A204.1 (cell line): ENCODE measurements around the gene NTSR2.

ENCODE experiments used
- FAIRE-seq: peaks from 2 replicates; lab custom pipeline; 2012; peaks lifted over from hg19 to GRCh38; lab: Jason Lieb, UNC

The NTSR2 gene

DNA sequence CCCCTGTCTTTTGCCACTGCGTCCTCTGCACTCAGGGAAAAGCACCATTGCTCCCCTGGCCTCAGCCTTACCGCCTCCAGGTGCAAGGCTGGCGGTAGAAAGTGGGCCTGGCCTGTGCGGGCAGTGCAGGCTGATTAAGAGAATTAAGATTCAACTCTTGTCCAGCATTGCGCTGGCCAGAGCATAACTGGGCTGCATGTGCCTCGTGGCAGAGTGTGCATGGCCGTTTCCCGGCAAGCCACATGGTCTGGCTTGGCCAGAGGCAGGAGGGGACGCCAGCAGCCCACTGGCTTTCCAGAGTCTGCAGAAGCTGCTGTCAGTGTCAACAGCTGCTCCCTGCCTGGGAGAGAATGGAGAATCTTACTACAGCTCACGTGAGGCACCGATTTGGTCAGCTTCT lies 12.3 kb downstream of the NTSR2 start:
- no peak for FAIRE-seq

DNA sequence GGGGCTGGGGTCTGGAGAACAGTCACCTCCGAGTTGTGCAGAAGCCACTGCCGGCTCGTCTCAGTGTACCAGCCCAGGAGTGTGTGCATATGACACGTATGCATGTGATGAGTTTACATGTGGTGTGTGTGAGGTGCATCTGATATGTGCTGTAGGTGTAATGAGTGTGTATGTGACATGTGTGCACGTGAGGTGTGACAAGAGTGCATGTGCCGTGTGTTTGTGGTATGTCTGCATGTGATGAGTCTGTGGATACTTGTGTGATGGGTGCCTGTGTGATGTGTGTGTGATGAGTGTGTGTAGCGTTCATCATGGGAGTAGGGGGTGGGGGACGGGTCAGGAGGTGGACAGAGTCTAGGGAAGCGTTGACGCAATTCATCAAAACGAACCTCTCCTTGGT lies 12.8 kb downstream of the NTSR2 start:
- FAIRE-seq = no peak

DNA sequence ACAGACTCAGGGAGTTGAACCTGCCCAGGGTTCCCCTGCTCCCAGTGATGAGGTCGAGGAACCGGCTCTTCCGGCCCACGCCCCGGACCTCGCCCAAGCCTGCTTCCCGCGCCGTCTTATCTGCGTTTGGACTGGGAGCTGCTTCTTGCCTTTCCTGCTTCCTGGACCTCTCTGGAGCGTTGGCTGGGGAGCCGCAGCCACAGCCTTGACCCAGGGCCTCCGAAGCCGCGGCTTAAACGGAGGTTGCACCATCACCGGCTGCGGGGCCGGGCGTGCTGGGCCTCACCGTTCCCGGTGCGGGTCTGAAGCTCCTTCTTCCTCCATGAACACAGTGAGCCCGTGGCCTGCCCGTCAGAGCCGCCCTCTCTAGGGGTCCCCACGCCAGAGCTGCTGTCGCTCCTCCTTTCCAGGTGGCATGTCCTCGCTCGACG lies 13.3 kb downstream of the NTSR2 start:
- no peak for FAIRE-seq

DNA sequence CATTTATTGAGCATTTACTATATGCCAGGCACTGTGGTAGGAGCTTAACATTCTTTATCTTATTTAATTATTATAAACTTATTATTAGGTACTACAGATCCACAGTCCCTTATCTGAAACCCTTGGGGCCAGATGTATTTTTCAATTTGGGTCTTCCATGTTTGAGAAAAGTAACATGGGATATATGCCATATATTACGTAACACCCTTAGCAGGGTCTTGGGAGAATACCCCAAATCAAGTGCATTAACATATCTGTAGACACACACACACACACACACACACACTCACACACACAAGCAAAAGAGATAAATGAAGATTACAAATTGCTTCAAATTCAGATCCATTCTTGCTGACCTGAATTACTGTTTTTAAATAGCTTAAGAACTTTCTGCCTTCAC lies 13.7 kb downstream of the NTSR2 start:
- no peak for FAIRE-seq

DNA sequence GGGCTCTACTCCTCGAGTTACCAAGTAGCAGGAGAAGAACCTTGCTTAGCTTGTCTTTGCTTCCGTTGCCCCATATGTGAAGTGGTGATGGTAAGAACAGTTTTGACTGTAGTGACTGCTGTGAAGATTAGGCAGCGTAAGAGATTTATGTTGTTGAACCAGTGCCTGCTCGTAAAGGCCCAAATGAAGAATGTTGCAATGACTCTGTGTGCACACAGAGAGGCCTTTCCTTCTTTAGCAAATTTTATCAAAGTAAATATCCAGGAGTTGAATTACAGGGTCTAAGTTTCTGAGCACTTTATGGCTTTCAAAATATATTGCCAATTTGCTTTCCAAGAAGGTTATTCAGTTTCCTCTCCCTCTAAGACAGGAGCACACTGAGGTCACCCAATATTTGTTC lies 14.5 kb downstream of the NTSR2 start:
- no peak for FAIRE-seq

DNA sequence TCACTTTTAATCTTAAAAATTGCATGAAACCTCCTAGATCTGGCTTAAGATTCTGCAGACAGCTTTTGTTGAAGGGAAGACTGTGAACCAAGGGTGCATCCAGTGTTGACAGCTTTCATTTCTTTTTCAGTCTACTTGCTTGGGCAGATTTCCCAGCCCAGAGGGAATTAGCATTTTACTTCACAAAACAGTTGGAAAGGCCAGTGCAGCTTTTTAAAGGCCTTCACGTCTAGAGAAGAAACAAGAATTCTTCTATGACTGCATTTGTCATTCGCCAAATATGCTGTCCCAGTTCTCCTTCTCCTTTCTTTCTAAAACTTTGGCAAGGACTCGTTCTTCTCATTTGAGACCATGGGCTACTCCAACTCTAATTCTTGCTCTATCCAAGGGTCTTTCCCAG lies 17.4 kb downstream of the NTSR2 start:
- no peak for FAIRE-seq

DNA sequence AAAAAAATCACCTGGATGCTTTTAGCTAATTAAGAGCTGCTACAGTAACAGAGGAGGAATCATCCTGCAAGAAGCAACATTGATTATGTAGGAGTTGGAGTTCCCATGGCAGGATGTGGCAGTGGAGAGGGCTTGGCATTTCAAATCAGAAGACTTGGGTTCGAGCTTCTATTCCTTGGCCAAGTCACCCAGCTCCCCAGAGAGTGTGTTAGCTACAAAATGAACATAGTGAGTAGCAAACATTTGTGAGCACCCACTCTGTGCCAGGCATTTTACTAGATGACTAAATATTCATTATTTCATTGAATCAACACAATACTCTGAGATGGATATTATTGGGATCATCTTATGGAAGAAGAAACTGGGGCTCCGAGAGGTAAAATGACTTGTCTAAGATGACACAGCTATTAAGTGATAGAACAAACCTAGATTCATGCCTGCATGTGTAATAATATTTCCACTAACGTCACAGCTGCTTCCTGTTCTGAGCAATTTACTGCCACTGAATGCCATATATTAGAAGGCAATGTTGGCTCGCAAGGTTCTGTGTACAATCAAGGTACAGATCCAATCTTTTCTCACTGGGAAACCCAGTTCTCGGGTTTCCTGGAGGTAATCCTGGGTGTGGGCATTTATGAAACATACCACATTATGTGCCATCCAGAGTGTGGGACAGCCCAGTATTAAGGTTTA lies 18.0 kb downstream of the NTSR2 start:
- FAIRE-seq = no peak

DNA sequence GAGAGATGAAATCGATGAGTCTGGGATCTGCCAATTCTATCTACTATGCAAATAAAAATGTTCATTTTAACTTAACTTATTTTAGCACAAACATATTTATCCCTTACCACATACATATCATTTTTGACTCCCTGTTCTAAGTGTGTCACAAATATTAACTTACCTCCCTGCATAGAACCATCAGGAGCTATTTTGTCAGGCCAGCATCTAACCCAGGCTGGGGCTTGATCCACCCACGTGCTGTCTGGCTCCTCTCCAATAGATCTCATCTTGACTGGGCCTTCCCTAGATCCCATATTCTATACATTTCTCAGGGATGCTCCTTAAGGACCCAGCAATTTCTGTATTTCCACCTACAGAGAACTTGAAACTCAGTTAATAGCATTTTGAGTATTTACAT lies 20.9 kb downstream of the NTSR2 start:
- FAIRE-seq = no peak

DNA sequence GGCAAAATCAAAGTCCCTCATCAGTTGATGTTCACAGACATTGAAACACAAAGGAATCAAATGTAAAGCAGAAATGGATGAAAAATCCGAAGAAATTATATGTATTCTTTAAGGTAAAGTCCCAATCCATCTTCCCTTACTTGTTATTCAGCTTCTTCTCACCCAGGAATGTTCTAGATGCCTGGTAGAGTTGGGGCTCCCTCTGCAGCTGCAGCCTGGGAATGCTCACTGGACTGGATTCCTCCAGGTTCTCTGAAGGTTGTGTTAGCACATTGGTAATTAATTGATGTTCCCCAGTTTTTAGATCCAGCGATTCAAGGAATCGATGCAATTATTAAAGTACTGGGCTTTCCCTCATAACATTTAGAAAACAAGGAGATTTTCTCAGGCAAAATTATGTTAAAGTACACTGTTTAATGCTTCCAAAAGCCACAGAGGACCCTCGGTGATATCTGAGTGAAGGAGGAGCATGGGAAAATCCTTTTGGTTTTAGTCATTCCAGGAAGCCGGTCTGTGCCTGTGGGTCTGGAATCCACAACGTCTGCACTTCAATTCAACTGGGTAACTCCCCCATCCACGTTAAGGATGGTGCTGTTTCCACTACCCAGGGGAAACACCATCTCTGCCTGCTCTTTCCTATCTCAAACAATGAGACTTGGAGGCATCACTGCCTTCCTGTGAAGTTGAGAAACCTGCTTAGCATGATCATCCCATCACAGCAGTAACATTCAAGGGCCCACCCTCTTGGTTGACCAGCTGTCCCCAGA lies 22.0 kb downstream of the NTSR2 start:
- FAIRE-seq = no peak

DNA sequence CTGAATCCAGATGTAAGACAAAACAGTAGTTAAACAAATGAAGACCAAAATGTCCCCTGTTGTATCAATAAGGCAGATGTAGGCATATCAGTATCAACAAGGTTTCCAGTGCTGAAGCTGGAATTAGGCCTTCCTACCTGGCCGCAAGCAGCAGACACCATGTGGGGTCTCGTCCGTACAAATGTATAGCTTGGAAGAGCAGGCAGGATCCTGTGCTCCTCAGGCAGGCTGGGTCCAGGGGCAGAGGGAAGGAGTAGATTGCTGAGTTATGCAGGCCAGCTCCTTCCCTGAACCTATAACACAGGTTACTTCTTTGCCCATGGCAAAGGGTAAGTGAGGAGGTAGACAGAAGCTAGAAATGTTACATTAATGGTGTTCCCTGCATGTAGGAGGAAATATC lies 23.5 kb downstream of the NTSR2 start:
- no peak for FAIRE-seq

DNA sequence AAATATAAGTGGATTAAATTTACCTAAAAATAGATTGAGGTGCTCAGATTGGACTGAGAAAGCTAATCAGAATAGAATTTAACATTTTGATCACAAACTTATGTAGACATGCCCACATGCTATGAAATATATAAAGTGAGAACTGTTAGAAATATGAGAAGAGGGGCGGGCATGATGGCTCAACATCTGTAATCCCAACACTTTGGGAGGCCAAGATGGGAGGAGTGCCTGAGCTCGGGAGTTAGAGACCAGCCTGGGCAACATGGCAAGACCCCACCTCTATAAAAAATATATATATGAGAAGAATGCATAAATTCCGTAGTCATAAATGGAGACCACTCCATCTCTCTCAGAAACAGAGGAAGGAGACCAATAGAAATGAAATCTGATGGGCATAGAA lies 25.7 kb downstream of the NTSR2 start:
- FAIRE-seq = no peak

DNA sequence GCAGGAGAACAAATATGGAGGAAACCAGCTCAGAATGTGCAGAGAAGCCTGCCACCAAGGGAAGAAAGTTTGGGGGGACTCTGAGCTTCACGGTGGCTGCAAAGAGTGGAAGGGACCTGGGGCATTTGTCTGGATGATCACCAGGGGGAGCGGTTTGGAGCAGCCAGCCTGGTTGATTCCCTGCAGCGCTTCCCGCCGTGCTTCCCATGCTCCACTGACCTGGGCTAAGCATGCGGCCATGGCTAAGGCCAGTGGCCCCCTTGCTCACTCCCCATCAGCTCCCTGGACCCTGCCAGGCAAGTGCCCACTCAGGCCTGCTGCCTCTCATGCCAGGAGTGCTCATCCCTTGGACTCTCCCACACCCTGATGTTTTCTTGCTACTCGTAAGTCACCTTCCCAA lies 27.0 kb downstream of the NTSR2 start:
- no peak for FAIRE-seq

DNA sequence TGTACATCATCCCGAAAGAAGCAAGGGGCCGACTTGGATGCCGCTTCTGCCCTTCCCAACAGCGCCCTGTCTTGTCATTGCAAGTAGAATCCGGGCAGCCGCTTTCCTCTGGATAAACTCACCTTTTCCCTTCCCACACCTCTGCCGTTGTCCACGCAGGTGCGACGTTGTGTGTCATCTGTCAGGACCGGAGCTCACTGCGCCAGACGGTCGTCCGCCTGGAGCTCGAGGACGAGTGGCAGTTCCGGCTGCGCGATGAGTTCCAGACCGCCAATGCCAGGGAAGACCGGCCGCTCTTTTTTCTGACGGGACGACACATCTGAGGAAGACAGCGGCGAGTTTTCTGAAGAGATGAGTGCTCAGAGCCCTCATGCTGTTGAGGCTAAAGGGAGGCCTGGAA lies 29.9 kb downstream of the NTSR2 start:
- no peak for FAIRE-seq

DNA sequence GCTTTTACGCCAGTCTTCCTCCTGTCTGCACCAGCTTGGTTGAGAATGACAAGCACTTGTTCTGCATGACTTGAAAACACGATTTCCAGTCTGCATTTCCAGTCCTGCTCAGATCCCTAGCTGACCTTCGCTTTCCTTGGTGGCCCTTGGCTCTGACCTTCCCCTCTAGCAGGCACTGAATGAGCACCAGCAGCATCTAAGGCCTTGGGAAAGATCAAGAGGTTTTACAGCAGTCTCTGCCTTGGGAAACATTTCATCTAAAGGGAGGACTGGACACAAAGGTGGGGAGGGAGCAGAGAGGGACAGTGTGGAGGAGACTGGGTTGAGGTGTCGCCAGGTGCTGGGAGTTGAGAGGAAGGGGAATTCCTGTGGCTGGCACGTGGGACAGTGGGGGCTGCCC lies 30.5 kb downstream of the NTSR2 start:
- FAIRE-seq = no peak

DNA sequence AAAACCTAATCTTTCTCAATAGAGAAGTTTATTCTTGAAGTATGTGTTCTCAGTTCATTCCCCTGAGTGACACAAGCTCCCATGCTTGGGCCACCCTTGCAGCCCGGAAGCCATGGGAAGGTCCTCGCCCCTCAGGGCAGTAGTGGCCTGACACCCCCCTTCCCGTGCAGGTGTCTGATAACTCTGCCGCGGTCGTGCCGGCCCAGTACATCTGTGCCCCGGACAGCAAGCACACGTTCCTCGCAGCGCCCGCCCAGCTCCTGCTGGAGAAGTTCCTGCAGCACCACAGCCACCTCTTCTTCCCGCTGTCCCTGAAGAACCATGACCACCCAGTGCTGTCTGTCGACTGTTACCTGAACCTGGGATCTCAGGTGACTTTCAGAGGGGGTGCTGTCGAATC lies 32.4 kb downstream of the NTSR2 start:
- no peak for FAIRE-seq

DNA sequence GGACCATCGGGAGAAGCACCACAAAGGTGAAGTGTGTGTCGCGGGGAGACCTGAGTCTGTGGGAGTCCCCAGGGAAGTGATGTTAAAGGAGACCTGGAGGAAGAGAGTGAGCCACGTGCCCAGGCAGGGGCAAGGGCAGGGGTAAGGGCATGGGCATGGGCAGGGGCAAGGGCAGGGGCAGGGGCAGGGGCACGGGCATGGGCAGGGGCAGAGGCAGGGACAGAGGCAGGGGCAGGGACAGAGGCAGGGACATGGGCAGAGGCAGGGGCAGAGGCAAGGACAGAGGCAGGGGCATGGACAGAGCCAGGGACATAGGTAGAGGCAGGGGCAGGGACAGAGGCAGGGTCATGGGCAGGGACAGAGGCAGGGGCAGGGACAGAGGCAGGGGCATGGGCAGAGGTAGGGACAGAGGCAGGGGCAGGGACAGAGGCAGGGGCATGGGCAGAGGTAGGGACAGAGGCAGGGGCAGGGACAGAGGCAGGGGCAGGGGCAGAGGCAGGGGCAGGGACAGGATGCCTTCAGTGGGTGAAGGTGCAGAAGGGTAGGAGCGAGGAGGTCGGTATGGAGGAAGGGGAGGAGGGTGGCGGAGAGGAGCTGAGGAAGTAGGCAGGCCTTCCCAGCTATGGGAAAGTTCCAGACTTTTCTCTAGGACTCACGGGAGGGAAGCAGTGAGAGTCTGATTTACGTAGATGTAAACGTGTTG lies 33.3 kb downstream of the NTSR2 start:
- FAIRE-seq = no peak

DNA sequence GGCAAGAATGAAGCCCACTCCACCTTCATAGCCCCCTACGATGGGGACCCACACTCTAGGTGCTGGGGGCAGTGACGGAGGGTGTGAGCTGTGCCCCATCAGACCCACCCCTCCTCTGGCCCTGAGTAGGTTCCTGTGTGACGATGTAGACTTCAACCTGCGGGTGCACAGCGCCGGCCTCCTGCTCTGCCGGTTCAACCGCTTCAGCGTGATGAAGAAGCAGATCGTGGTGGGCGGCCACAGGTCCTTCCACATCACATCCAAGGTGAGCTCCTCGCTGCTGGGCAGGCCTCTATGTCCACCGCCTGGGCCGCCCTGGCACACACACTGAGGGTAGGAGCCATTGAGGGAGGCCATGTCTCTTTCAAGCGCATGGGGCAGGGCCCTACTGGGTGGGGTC lies 34.9 kb downstream of the NTSR2 start:
- no peak for FAIRE-seq

DNA sequence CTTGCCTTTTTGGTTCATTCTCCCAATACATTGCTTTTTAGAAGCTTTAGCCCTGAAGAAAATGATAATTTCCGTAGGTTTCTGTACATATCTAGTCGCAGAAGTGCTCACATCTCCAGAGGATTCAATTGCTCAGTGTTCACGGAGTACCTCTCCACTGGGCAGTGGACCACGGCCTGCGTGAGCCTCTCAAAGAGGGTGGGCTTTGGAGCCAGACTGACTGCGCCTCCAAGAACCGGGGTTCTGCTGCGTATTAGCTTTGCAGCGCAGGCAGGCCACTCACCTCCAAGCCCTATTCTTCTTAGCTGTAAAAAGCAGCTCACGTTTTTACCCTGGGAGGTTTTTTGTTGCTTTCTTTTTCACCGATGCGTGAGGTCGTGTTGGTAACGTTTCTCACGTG lies 35.4 kb downstream of the NTSR2 start:
- no peak for FAIRE-seq

DNA sequence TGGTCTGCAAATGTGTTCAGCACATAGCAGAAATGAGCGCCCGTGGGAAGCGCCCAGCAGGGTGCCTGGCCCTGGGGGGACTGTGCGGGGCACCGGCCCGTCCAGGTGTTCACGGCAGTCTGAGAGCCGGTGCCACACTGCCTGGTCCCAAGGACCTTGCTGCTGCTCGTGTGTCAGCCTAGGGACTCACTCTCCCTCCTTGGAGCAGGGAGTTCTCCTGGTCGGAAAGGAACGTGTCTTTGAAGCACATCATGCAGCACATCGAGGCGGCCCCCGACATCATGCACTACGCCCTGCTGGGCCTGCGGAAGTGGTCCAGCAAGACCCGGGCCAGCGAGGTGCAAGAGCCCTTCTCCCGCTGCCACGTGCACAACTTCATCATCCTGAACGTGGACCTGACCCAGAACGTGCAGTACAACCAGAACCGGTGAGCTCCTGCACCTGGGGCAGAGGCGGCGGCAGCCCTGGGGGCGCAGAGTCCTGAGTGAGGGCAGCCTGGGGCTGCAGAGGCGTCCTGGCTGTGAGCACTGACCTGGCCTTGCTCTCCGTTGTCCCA lies 36.0 kb downstream of the NTSR2 start:
- FAIRE-seq = no peak

DNA sequence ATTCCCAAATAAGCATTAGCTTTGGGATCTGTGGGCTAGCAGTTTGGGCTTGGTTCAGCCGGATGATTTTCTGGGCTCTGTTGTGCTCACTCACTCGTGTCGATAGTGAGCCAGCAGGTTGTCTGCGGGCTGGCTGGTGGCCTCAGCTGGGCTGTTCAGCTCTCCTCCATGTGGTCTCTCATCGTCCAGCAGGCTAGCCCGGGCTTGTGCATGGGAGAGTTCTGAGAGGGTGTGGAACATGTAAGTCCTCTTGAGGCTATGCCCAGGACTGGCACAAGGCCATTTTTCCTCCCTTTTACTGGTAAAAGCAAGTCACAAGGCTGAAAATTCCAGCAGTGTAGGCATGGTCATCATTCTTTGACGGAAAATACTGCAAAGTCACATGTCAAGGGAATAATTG lies 38.5 kb downstream of the NTSR2 start:
- FAIRE-seq = no peak

DNA sequence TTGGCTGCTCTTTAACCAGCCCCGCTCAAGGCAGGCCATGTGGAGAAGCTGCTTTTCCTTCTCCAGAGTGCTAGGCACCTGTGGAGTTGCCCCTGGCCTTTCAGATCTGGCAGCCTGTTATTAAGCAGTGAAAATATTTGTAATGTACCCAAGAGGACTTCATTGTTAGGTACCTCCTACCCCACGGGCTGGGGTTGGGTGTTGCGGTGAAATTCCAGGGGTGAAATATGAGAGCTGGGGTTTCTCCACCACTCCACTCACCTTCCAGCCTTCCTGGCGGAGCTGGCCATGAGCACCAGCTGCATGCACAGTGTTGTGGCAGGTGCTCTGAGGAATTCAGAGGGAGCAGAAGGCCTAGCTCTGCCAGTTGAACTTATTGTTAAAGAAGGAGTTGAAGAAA lies 39.1 kb downstream of the NTSR2 start:
- FAIRE-seq = no peak

DNA sequence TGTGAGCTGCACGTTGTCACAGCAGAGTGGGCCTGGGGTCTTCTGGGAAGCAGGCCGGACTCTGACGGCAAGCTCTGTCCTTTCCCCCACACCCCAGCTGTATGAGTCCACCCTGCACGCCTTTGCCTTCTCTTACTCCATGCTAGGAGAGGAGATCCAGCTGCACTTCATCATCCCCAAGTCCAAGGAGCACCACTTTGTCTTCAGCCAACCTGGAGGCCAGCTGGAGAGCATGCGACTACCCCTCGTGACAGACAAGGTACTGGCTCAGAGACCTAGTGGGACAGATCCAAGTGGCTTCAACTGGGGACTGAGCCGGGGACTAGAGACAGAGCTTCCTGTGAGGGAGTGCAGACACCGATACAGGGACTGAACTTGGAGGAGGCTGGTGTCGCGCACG lies 40.1 kb downstream of the NTSR2 start:
- no peak for FAIRE-seq

DNA sequence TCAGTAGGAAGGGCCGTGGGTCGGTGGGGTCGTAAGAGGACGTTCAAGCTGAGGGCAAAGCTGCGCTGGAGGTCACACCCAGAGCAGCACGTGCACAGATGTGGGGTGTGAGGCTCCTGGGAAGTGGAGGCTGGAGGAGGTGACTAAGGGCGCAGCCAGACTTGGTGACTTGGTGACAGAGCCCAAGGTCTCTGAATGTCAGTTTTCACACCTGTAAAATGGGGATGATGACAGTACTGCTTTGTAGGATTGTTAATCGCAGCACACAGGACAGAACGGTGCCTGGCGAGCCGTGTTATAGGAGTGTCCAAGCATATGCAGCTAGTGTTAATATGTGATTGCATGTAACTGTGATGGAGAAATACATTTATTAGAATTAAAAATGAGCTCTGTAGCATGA lies 40.8 kb downstream of the NTSR2 start:
- no peak for FAIRE-seq
